Gastrocnemius medialis (tissue), 4 donors: ENCODE results near the gene SCLT1.

Source experiments
- CTCF ChIP-seq, 5 experiments: fragments of 450-650 bp in 3 of 5; fragments of 200-600 bp in 2 of 5; sonication (generic) in 2 of 5; IDR thresholded peaks in 4 of 5; conservative IDR thresholded peaks in 1 of 5; 1 replicate in 4 of 5; 2 replicates in 1 of 5; pipeline ENCODE4 v1.5.1; 2016 to 2019; ENCODE audit warnings: antibody characterized with exemption in 5 of 5, mild to moderate bottlenecking in 3 of 5, moderate library complexity in 3 of 5
- POLR2A ChIP-seq, 2 donors: fragments of 450-650 bp; IDR thresholded peaks; one replicate each; pipeline ENCODE4 v1.6.1; 2017; ENCODE audit warnings: antibody characterized with exemption in 2 of 2, mild to moderate bottlenecking in 2 of 2, moderate library complexity in 2 of 2

DNA sequence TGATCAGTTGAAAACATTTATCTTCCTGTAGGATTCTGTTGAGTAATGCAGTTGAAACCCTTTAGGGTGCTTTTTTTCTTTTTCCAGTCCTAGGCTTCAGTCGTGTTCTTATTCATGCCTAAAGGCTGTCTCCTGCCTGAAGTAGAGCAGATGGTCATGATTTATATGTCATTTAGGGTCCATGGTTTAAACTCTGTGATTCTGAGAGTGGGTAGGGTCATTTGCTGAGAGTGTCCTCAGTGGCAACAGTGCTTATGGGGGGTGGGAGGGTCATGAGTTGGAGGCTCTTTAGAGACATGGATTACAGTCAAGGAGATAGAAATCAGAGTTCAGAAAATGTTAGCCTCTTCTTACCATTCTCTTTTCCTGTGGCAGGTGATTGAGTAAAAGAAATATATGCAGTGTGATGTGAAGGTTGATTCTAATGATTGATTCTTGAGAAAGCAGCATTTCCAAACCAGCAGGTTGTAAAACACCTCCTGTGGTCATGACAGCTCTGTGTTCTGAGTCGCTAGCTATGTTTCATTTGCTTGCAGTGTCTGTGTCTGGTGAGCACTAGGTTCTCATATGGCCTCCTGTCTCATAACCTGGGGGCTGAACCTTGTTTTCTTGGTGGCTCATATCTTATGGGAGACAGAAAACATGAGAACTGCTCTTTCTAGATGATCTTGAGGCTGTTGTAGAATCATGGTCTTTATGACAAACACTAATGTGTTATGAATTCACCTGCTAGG is 223.4 kb downstream of the SCLT1 start:
- TF ChIP-seq CTCF (IDR thresholded peaks at IDR 0.05 in 4 of 5, conservative IDR thresholded peaks at IDR 0.05 in 1 of 5) (no peak), POLR2A (IDR thresholded peaks at IDR 0.05) (no peak)
